ENCODE data around the gene ABCA13. TPM values are rescaled to one million over a fixed set of nuclear protein-coding genes. Genes with fewer than 3 reads are reported as not detected.

The ABCA13 gene
- total RNA-seq, 2 donors from 2014 or later, result not detected

DNA sequence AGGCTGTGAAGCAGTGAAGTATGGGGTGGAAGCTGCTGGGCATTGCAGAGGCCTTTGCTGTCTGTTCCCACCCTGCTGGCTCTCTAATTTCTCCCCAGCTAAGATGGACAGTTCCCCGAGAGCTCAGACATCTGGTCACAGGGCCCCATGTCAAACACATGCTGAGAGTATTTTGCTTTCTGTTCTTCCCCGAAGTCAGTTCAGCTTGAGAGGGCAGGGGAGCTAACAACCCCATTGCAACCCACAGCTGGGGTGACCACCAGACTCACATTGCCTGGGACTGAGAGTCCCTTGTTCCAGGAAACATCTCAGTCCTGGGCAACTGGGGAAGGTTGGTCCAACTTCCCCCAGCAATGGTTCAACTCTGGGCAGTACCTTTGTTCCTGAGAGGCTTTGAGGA lies 52.8 kb downstream of the ABCA13 start:
- DNase-seq (no peak), ATAC-seq (no peak)
- Mint-ChIP-seq H3K27ac (no peak overlapping the region), H3K27me3 (peaks cover 12% of the 10 kb centered on the region), H3K36me3 (ENCODE audit: low read depth) (no peaks in the 10 kb centered on the region), H3K4me1 (no peaks in the 10 kb centered on the region), H3K4me3 (no peak overlapping the region)
- H3K9me3 ChIP-seq (ENCODE audit: control insufficient read depth, low read length, poor library complexity, severe bottlenecking), result no peaks in the 10 kb centered on the region

DNA sequence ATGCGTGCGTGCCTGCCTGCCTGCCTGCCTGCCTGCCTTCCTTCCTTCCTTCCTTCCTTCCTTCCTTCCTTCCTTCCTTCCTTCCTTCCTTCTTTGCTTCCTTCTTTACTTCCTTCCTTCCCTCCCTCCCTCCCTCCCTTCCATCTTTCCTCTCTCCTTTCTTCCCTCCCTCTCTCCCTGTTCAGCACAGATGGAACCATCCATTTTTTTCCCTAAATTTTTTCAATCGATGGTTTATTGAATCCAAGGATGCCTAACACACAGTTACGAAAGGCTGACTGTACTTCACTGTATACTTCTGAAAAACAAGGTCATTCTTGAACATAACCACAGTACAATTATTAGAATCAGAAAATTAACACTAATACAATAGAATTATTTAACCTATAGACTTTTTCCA lies 53.8 kb downstream of the ABCA13 start:
- H3K9me3 ChIP-seq (ENCODE audit: control insufficient read depth, low read length, poor library complexity, severe bottlenecking), result no peaks in the 10 kb centered on the region
- no peak overlapping the region for H3K4me3 Mint-ChIP-seq
- ATAC-seq (no peak), DNase-seq (no peak)
- no peak overlapping the region for H3K27ac Mint-ChIP-seq
- H3K4me1 Mint-ChIP-seq, result no peaks in the 10 kb centered on the region
- H3K36me3 Mint-ChIP-seq (ENCODE audit: low read depth), result no peaks in the 10 kb centered on the region
- H3K27me3 Mint-ChIP-seq, result peaks cover 6% of the 10 kb centered on the region

DNA sequence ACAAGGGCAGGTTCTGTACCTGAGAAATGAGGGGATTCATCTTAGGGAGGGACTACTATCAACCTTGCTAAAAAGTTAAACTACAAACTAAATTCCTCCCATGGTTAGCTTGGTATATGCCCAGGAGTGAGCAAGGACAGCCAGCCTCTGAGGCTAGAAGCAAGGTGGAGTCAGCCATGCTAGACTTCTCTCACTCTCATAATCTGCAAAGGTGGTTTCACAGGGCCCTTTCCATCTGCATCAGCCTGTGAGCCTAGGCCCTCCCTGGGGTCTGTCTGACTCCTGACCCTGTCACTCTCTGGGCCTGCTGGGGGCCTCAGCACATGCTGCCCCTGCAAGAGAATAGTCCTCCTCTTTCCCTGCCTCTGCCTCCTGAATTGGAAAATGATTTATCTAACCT lies 66.1 kb downstream of the ABCA13 start:
- H3K27ac Mint-ChIP-seq, result no peak overlapping the region
- no peak overlapping the region for H3K4me3 Mint-ChIP-seq
- ATAC-seq, result no peak
- peaks cover 14% of the 10 kb centered on the region for H3K27me3 Mint-ChIP-seq
- DNase-seq, result no peak
- no peaks in the 10 kb centered on the region for H3K4me1 Mint-ChIP-seq
- no peaks in the 10 kb centered on the region for H3K9me3 ChIP-seq (ENCODE audit: control insufficient read depth, low read length, poor library complexity, severe bottlenecking)
- H3K36me3 Mint-ChIP-seq (ENCODE audit: low read depth), result peaks cover 2% of the 10 kb centered on the region

DNA sequence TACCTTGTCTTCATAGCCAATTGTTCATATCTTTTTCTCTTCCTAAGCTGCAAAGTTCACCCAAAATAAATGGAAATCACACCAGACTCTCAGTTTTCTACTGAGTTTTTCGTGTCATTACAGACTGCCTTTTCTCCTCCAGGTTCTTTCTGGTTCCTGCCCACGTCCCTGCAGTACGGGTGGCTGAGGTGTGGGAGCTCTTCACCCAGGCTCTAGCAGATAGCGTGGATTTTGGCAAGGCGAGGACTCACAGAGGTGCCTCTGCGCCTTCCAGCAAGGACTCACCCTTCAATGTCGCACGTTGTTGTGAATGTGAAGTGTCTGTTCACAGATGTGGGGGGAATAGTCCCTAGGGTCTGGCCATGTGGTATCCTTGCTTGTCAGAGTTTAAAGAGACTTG lies 71.6 kb downstream of the ABCA13 start:
- H3K27ac Mint-ChIP-seq, result no peak overlapping the region
- DNase-seq (no peak), ATAC-seq (no peak)
- H3K9me3 ChIP-seq (ENCODE audit: control insufficient read depth, low read length, poor library complexity, severe bottlenecking), result no peaks in the 10 kb centered on the region
- no peaks in the 10 kb centered on the region for H3K36me3 Mint-ChIP-seq (ENCODE audit: low read depth)
- peaks cover 30% of the 10 kb centered on the region for H3K27me3 Mint-ChIP-seq
- H3K4me1 Mint-ChIP-seq, result no peaks in the 10 kb centered on the region
- H3K4me3 Mint-ChIP-seq, result no peak overlapping the region

DNA sequence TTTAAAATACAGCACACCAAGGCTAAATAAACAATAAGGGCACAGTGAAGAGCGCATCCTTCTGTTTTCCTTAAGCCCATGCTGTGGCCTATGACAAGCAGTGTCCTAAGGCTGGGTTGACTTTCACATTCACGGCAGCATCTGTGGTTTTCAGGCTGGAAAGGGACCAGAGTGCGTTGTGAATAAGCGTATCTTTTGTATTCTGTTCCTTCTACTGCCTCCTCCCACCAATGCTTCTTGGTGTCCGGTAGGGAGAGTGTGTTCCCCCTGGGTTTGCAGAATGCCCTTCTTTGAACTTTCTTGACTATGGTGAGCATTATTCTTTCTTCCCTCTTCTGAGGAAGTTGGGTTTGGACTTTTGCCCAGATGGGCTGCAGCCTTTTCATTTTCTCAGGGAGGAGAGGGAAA lies 73.6 kb downstream of the ABCA13 start:
- H3K36me3 Mint-ChIP-seq (ENCODE audit: low read depth), result no peaks in the 10 kb centered on the region
- ATAC-seq, result no peak
- H3K4me3 Mint-ChIP-seq, result no peak overlapping the region
- no peak overlapping the region for H3K27ac Mint-ChIP-seq
- H3K4me1 Mint-ChIP-seq, result no peaks in the 10 kb centered on the region
- no peak for DNase-seq
- H3K9me3 ChIP-seq (ENCODE audit: control insufficient read depth, low read length, poor library complexity, severe bottlenecking), result no peaks in the 10 kb centered on the region
- H3K27me3 Mint-ChIP-seq, result peaks cover 30% of the 10 kb centered on the region

DNA sequence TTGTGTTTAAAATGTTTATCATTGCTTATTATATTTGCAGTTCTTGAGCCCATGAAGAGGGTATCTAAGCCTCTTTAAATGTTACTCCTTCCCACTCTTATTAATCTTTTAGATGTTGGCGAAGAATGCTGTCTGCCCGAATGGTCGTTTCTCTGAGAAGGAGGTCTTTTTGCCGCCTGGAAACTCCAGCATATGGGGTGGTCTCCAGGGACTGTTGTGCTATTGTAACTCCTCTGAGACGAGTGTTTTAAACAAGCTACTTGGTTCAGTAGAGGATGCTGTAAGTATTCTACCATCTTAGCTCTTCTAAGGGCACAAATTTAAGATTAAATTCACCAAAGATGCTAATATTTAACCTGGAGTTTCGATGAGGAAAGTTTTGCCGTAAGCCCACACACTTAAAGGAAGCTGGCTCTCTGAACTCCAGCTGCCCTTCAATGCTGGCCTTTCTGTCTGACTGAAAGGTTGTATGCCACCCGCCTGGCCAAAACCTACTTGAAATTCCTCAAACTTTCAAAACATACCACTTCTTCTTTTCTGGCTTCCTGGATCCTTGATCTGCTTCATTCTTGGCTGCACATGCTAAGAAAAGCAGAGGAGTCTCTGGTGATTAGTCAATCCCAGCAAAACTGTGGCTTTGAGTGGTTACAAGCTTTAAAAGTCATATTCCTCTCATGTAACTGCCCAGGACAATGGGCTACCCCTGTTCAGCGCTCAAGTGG lies 74.7 kb downstream of the ABCA13 start:
- Mint-ChIP-seq H3K27me3 (peaks cover 30% of the 10 kb centered on the region), H3K4me1 (no peaks in the 10 kb centered on the region), H3K27ac (no peak overlapping the region), H3K36me3 (ENCODE audit: low read depth) (no peaks in the 10 kb centered on the region), H3K4me3 (no peak overlapping the region)
- no peaks in the 10 kb centered on the region for H3K9me3 ChIP-seq (ENCODE audit: control insufficient read depth, low read length, poor library complexity, severe bottlenecking)
- ATAC-seq (no peak), DNase-seq (no peak)

DNA sequence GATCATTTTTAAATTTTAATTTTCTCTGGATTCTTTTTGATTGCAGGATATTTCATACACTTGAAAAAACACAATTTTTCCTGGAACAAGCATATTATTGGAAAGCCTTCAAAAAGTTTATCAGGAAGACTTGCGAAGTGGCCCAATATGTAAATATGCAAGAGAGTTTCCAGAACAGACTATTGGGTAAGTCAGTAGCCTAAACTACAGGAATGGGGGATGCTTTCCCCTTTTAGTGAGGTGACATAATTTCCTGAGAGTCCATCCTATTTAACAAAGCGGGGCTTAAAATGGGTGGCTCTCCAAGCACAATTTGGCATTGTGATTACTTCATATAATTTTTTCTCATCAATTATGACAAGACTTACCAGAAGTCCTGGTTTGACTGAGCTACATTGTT lies 77.9 kb downstream of the ABCA13 start:
- no peak for ATAC-seq
- DNase-seq, result no peak
- Mint-ChIP-seq H3K4me3 (no peak overlapping the region), H3K4me1 (no peaks in the 10 kb centered on the region), H3K27me3 (peaks cover 13% of the 10 kb centered on the region), H3K36me3 (ENCODE audit: low read depth) (no peaks in the 10 kb centered on the region), H3K27ac (no peak overlapping the region)
- H3K9me3 ChIP-seq (ENCODE audit: control insufficient read depth, low read length, poor library complexity, severe bottlenecking), result no peaks in the 10 kb centered on the region

DNA sequence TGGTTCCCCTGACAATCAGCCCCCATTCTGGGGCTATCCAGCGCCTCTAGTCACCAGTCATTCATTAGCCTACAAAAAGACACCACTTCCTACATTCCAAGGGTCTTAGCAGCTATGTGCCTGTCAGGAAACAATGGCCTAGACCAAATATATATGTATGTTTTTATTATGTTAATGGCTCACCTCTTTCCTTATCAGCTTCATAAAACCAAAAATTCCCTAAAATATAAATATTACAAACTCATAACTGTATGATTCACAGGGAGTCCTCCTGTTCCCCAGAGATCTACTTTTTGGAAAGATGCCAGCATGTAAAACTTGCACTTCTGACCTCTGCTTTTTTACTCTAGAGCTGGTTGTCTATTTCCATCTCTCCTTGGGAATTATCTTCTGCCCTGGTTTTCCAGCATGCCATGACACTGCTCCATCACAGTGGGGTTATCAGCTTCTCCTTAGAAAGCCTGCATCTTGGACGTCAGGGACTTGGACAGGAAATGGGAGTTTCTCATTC lies 79.2 kb downstream of the ABCA13 start:
- DNase-seq (no peak), ATAC-seq (no peak)
- H3K4me3 Mint-ChIP-seq, result no peak overlapping the region
- H3K27me3 Mint-ChIP-seq, result peaks cover 6% of the 10 kb centered on the region
- no peaks in the 10 kb centered on the region for H3K36me3 Mint-ChIP-seq (ENCODE audit: low read depth)
- H3K9me3 ChIP-seq (ENCODE audit: control insufficient read depth, low read length, poor library complexity, severe bottlenecking), result no peaks in the 10 kb centered on the region
- H3K27ac Mint-ChIP-seq, result no peak overlapping the region
- H3K4me1 Mint-ChIP-seq, result no peaks in the 10 kb centered on the region

DNA sequence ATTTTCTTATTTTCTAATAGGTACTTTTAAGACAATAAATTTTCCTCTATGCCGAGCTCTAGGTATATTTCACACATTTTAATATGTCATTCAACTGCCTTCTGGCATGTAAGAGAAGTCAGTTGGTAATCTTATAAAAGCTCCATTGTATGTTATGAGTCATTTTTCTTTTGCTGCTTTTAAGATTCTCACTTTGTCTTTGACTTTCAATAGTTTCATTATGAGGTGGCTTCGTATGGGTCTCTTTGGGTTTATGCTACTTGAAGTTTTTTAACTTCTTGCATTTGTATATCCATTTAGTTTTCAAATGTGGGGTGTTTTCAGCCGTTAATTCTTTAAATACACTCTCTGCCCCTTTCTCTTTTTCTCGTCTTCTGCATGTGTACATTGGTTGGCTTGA lies 80.5 kb downstream of the ABCA13 start:
- H3K27ac Mint-ChIP-seq, result no peak overlapping the region
- H3K27me3 Mint-ChIP-seq, result peaks cover 6% of the 10 kb centered on the region
- no peak overlapping the region for H3K4me3 Mint-ChIP-seq
- no peaks in the 10 kb centered on the region for H3K4me1 Mint-ChIP-seq
- DNase-seq (no peak), ATAC-seq (no peak)
- H3K9me3 ChIP-seq (ENCODE audit: control insufficient read depth, low read length, poor library complexity, severe bottlenecking), result no peaks in the 10 kb centered on the region
- H3K36me3 Mint-ChIP-seq (ENCODE audit: low read depth), result no peaks in the 10 kb centered on the region

DNA sequence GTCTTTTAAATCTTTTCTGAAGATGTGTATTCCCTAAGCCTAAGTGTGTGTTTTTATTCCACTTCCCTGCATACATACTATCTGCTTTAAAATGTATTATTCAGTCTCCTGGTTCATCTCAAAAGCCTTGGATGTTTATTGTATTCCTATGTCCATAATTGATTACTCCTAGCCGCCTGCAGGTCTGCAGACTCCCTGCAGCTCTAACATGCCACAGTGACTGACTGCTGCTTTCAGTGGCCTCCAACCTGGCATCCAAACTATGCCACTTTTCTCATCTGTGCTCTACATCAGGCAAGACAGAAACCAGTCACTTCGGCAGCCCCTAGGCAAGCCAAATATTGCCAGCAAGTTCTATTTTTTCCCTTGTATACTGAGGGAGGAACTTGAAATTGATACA lies 81.7 kb downstream of the ABCA13 start:
- Mint-ChIP-seq H3K27me3 (no peaks in the 10 kb centered on the region), H3K27ac (no peak overlapping the region), H3K36me3 (ENCODE audit: low read depth) (no peaks in the 10 kb centered on the region), H3K4me3 (no peak overlapping the region), H3K4me1 (no peaks in the 10 kb centered on the region)
- H3K9me3 ChIP-seq (ENCODE audit: control insufficient read depth, low read length, poor library complexity, severe bottlenecking), result no peaks in the 10 kb centered on the region
- ATAC-seq (no peak), DNase-seq (no peak)

DNA sequence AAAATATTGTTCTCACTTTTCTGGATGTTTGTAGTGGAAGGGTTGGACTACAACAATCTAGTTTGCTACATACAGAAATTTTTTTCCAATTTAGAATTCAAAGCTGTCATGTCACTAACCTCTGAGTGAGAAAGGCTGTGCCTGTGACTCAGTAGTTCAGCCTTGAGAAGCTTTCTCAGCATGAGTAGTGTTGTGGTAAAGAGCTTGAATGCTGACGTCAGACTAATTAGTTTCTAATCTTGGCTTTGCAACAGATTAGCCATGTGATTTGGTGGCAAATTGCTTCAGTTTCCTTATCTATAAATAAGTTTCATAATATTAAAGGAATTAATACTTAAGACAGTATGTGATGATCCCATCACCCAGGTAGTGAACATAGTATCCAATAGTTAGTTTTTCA lies 83.8 kb downstream of the ABCA13 start:
- no peak for ATAC-seq
- Mint-ChIP-seq H3K36me3 (ENCODE audit: low read depth) (no peaks in the 10 kb centered on the region), H3K4me3 (no peak overlapping the region), H3K4me1 (no peaks in the 10 kb centered on the region), H3K27me3 (no peaks in the 10 kb centered on the region), H3K27ac (no peak overlapping the region)
- no peaks in the 10 kb centered on the region for H3K9me3 ChIP-seq (ENCODE audit: control insufficient read depth, low read length, poor library complexity, severe bottlenecking)
- no peak for DNase-seq

DNA sequence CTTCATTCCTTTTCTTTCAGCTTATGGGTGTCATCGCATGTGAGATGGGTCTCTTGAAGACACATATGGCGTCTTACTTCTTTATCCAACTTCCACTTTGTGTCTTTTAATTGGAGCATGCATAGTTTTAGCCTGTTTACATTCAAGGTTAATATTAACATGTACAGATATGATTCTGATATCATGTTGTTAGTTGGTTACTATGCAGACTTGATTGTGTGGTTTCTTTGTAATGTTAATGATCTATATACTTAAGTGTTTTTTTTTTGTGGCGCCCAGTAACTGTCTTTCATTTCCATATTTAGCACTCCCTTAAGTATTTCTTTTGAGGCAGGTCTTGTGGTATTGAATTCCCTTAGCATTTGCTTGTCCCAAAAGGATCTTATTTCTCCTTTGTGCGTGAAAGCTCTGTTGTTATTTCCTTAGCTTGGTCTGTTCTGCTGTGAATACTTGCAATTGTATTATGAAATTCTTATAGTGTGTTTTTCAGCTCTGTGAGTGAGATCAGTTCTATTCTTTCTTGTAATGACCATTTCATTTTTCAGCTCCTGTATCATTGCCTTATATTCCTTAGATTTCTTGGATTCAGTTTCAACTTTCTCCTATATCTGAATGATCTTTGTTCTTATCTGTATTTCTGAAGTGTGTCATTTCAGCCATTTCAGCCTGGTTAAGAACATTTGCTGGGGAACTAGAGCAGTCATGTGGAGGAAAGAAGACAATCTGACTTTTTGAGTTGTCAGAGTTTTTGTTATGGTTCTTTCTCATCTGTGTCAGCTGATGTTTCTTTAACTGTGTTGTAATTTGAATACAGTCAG lies 88.4 kb downstream of the ABCA13 start:
- ATAC-seq (no peak), DNase-seq (no peak)
- Mint-ChIP-seq H3K4me3 (no peak overlapping the region), H3K27me3 (peaks cover 5% of the 10 kb centered on the region), H3K27ac (no peak overlapping the region), H3K36me3 (ENCODE audit: low read depth) (no peaks in the 10 kb centered on the region), H3K4me1 (no peaks in the 10 kb centered on the region)
- no peaks in the 10 kb centered on the region for H3K9me3 ChIP-seq (ENCODE audit: control insufficient read depth, low read length, poor library complexity, severe bottlenecking)

DNA sequence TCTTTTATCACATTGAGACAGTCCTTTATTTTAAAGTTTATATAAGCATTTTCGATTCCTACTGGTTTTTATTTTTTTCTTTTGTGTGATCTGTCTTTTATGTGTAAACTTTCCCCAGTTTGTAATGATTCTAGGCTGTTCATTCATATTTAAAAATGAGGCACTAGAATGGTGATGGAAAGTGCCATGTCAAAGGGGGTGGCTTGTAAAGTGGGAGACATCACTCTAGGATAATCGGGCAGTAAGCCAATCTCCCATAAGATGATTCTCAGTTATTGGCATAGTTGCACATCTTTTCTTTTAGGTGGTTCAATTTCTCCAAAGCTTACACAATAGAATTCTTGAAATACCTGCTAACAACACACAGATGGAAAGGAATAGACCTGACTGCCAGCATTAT lies 90.4 kb downstream of the ABCA13 start:
- Mint-ChIP-seq H3K36me3 (ENCODE audit: low read depth) (no peaks in the 10 kb centered on the region), H3K27ac (no peak overlapping the region), H3K4me3 (no peak overlapping the region), H3K27me3 (peaks cover 5% of the 10 kb centered on the region), H3K4me1 (no peaks in the 10 kb centered on the region)
- ATAC-seq, result no peak
- no peak for DNase-seq
- no peaks in the 10 kb centered on the region for H3K9me3 ChIP-seq (ENCODE audit: control insufficient read depth, low read length, poor library complexity, severe bottlenecking)
